HCT116 (cell line): ENCODE data around the gene BEND7. TPM values are rescaled to one million over a fixed set of nuclear protein-coding genes. Genes with fewer than 3 reads are reported as not detected.

Source experiments
- ATAC-seq: fragments of 200-7000 bp; cut with Tn5 transposase; 2 replicates; pipeline ENCODE4 v1.9.1; 2020; ENCODE audit warnings: mild to moderate bottlenecking, moderate library complexity
- BruUV-seq: library from RNA; stranded (reverse); fragments of 400-500 nt; replicated peaks from 2 replicates; lab custom pipeline; 2021; lab: Mats Ljungman, UMichigan
- CTCF ChIA-PET: fragments of 300-600 bp; sonication (Branson Sonifier 250); formaldehyde crosslinking; loops from one replicate; lab custom pipeline; 2021; ENCODE audit warnings: antibody characterized with exemption; lab: Charles Lee
- POLR2A ChIA-PET: fragments of 300-600, 350-600 bp; sonication (Branson Sonifier 250); formaldehyde crosslinking; loops from one replicate; lab custom pipeline; 2021; ENCODE audit warnings: antibody characterized with exemption; lab: Charles Lee
- RAD21 ChIA-PET, 2 experiments: fragments of 300-600 bp; sonication (Branson Sonifier 250); formaldehyde crosslinking; loops; one replicate each; lab custom pipeline; 2023; ENCODE audit warnings: low total read pairs in 2 of 2; ENCODE audit not compliant: uncharacterized antibody in 2 of 2, unreplicated experiment in 2 of 2, low non-redundant PET in 1 of 2; lab: Charles Lee
- DNase-seq: peaks from one replicate; pipeline ENCODE4 v3.0.0-alpha.2; 2010; ENCODE audit warnings: low read depth, low spot score
- H2AFZ ChIP-seq: fragments of 200-600 bp; shearing (Covaris generic), sonication (generic); 2 replicates; pipeline ENCODE4 v1.6.1; 2017; ENCODE audit warnings: low read depth, mixed run types, mixed read lengths, antibody characterized with exemption, low read length; ENCODE audit not compliant: poor library complexity, severe bottlenecking
- H3K27ac ChIP-seq: 2 replicates; pipeline ENCODE4 v1.5.1; 2012; ENCODE audit warnings: low read depth, low read length
- H3K27me3 ChIP-seq: fragments of 200-600 bp; sonication (generic); 2 replicates; pipeline ENCODE4 v1.6.1; 2016; ENCODE audit warnings: mixed run types, low read length, mixed read lengths; ENCODE audit not compliant: insufficient read depth
- H3K36me3 ChIP-seq, 2 experiments: fragments of 200-500 bp in 1 of 2; fragments of 200-600 bp in 1 of 2; sonication (Bioruptor generic) in 1 of 2; sonication (generic) in 1 of 2; 2 replicates each; pipeline versions ENCODE4 v1.5.1 to v1.6.1; 2014 to 2016; ENCODE audit warnings: low read length in 2 of 2, inconsistent platforms in 1 of 2, mixed read lengths in 1 of 2, mixed run types in 1 of 2; ENCODE audit not compliant: insufficient read depth in 2 of 2, control insufficient read depth in 1 of 2
- H3K4me1 ChIP-seq, 2 experiments: fragments of 200-600 bp in 1 of 2; sonication (generic) in 1 of 2; 2 replicates each; pipeline versions ENCODE4 v1.5.1 to v1.6.1; 2012 to 2017; ENCODE audit warnings: low read length in 2 of 2, inconsistent platforms in 1 of 2, mild to moderate bottlenecking in 1 of 2, mixed read lengths in 1 of 2, mixed run types in 1 of 2, moderate library complexity in 1 of 2; ENCODE audit not compliant: insufficient read depth in 2 of 2, control insufficient read depth in 1 of 2
- H3K4me2 ChIP-seq: fragments of 200-600 bp; sonication (generic); 2 replicates; pipeline ENCODE4 v1.6.1; 2017; ENCODE audit warnings: mixed run types, low read length, mixed read lengths
- H3K4me3 ChIP-seq, 2 experiments: fragments of 200-600 bp in 1 of 2; sonication (generic) in 1 of 2; replicated peaks in 1 of 2; 2 replicates each; pipeline ENCODE4 v1.5.1; 2011 to 2016; ENCODE audit warnings: low read length in 2 of 2, control low read depth in 1 of 2, low read depth in 1 of 2, mild to moderate bottlenecking in 1 of 2, mixed read lengths in 1 of 2, mixed run types in 1 of 2
- H3K79me2 ChIP-seq: fragments of 200-600 bp; sonication (generic); 2 replicates; pipeline ENCODE4 v1.6.1; 2017; ENCODE audit warnings: mild to moderate bottlenecking, mixed run types, low read length, moderate library complexity, mixed read lengths; ENCODE audit not compliant: insufficient read depth
- H3K9ac ChIP-seq: fragments of 200-600 bp; sonication (generic); 2 replicates; pipeline ENCODE4 v1.6.1; 2016; ENCODE audit warnings: low read length, mixed read lengths
- H3K9me2 ChIP-seq: fragments of 200-600 bp; sonication (generic), shearing (Covaris generic); 2 replicates; pipeline ENCODE4 v1.6.1; 2017; ENCODE audit warnings: mixed run types, mild to moderate bottlenecking, moderate library complexity; ENCODE audit not compliant: insufficient read depth
- H3K9me3 ChIP-seq, 2 experiments: fragments of 200-500 bp in 1 of 2; fragments of 200-600 bp in 1 of 2; sonication (Bioruptor generic) in 1 of 2; sonication (generic) in 1 of 2; 2 replicates each; pipeline ENCODE4 v1.6.1; 2014 to 2017; ENCODE audit warnings: low read length in 2 of 2, mixed read lengths in 2 of 2, inconsistent platforms in 1 of 2, low read depth in 1 of 2, mild to moderate bottlenecking in 1 of 2, mixed run types in 1 of 2, moderate library complexity in 1 of 2; ENCODE audit not compliant: control insufficient read depth in 1 of 2, insufficient read depth in 1 of 2
- H4K20me1 ChIP-seq: fragments of 200-600 bp; sonication (generic), shearing (Covaris generic); 2 replicates; pipeline ENCODE4 v1.6.1; 2017; ENCODE audit warnings: mixed run types, mild to moderate bottlenecking, moderate library complexity; ENCODE audit not compliant: insufficient read depth
- ELF1 ChIP-seq: IDR thresholded peaks from 2 replicates; pipeline ENCODE4 v1.6.1; 2012; ENCODE audit warnings: low read depth, borderline replicate concordance
- EZH2 ChIP-seq: fragments of 200-600 bp; sonication (generic); IDR thresholded peaks from 2 replicates; pipeline ENCODE4 v1.6.1; 2017; ENCODE audit warnings: antibody characterized with exemption, mixed run types
- JUND ChIP-seq: IDR thresholded peaks from 2 replicates; pipeline ENCODE4 v1.6.1; 2012
- POLR2A ChIP-seq: IDR thresholded peaks from 2 replicates; pipeline ENCODE4 v1.7.0; 2011; ENCODE audit warnings: borderline replicate concordance; ENCODE audit not compliant: insufficient read depth, insufficient read length; ENCODE audit errors: extremely low read depth
- POLR2AphosphoS5 ChIP-seq: IDR thresholded peaks from 2 replicates; pipeline ENCODE4 v1.6.1; 2011; ENCODE audit warnings: mild to moderate bottlenecking, low read depth, low read length, moderate library complexity
- SRF ChIP-seq: IDR thresholded peaks from 2 replicates; pipeline ENCODE4 v1.6.1; 2012; ENCODE audit warnings: low read depth
- TCF7L2 ChIP-seq: IDR thresholded peaks from 2 replicates; pipeline ENCODE4 v1.7.0; 2011; ENCODE audit warnings: borderline replicate concordance, inconsistent platforms; ENCODE audit not compliant: insufficient read depth, insufficient read length; ENCODE audit errors: extremely low read depth
- YY1 ChIP-seq: IDR thresholded peaks from 2 replicates; pipeline ENCODE4 v1.6.1; 2011; ENCODE audit warnings: low read length, low read depth, moderate library complexity, mild to moderate bottlenecking; ENCODE audit not compliant: insufficient replicate concordance; ENCODE audit errors: extremely low read depth
- ZFX ChIP-seq: fragments of 450-650 bp; IDR thresholded peaks from 2 replicates; pipeline ENCODE4 v1.6.1; 2017
- ZNF274 ChIP-seq: fragments of 200-500 bp; sonication (Bioruptor generic); IDR thresholded peaks from 2 replicates; pipeline ENCODE4 v1.6.1; 2014; ENCODE audit warnings: mild to moderate bottlenecking, low read depth, low read length, inconsistent platforms
- intact Hi-C: fragments of 100-400 bp; cut with micrococcal nuclease; formaldehyde crosslinking; loops from 2 replicates; pipeline ENCODE4 v1.10.0; 2022
- total RNA-seq: library from RNA; stranded (reverse); gene quantifications from one replicate; pipeline ENCODE4 v1.2.1, GENCODE V29; 2021; ENCODE audit not compliant: unreplicated experiment
- TF ChIP-seq, protein P1 (sequence below): IDR thresholded peaks from 2 replicates; pipeline ENCODE4 v1.6.1; 2012
- TF ChIP-seq, protein P2 (sequence below), 3 experiments: fragments of 200-600 bp in 1 of 3; sonication (generic) in 1 of 3; IDR thresholded peaks in 2 of 3; conservative IDR thresholded peaks in 1 of 3; 2 replicates each; pipeline ENCODE4 v1.5.1; 2012 to 2017; ENCODE audit warnings: low read depth in 2 of 3, low read length in 2 of 3, antibody characterized with exemption in 1 of 3, borderline replicate concordance in 1 of 3, control low read depth in 1 of 3, mild to moderate bottlenecking in 1 of 3, mixed read lengths in 1 of 3, mixed run types in 1 of 3, moderate library complexity in 1 of 3; ENCODE audit not compliant: insufficient read depth in 1 of 3

The BEND7 gene
- total RNA-seq, 1 experiment from 2014 or later, result 13.8 TPM

DNA sequence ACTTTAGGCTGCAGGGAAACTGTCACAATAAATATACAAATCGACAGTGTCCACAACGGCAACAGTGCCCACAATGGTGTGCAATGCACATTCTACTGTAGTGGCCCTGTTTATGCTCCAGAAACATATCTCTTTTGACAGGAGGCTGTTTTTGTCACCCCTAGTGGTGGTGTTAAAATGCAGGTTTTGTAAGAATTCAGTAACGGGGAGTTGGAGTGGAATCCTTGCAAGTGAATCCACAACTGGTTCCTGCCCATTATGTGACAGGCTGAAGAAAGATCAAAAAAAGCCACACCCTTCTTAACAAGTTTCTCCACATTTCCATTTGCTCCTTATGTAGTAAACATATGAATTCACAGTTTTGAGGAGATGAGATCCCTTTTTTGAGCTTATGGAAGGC lies 58.5 kb downstream of the BEND7 start:
- Histone ChIP-seq H3K27ac (no peak overlapping the region), H3K79me2 (no peaks in the 10 kb centered on the region), H3K9me2 (no peaks in the 10 kb centered on the region), H3K27me3 (no peaks in the 10 kb centered on the region), H3K9me3 (no peaks in the 10 kb centered on the region)
- ChIA-PET CTCF (interaction anchor here (0.9 kb wide), 1 partner anchor 98 kb away, joined by 3 read pairs; no protein-coding TSS in a partner anchor), POLR2A (no interaction called here)
- no peak for DNase-seq
- TF ChIP-seq, protein P1, sequence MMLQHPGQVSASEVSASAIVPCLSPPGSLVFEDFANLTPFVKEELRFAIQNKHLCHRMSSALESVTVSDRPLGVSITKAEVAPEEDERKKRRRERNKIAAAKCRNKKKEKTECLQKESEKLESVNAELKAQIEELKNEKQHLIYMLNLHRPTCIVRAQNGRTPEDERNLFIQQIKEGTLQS, result no peak
- TF ChIP-seq, protein P2, sequence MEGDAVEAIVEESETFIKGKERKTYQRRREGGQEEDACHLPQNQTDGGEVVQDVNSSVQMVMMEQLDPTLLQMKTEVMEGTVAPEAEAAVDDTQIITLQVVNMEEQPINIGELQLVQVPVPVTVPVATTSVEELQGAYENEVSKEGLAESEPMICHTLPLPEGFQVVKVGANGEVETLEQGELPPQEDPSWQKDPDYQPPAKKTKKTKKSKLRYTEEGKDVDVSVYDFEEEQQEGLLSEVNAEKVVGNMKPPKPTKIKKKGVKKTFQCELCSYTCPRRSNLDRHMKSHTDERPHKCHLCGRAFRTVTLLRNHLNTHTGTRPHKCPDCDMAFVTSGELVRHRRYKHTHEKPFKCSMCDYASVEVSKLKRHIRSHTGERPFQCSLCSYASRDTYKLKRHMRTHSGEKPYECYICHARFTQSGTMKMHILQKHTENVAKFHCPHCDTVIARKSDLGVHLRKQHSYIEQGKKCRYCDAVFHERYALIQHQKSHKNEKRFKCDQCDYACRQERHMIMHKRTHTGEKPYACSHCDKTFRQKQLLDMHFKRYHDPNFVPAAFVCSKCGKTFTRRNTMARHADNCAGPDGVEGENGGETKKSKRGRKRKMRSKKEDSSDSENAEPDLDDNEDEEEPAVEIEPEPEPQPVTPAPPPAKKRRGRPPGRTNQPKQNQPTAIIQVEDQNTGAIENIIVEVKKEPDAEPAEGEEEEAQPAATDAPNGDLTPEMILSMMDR (IDR thresholded peaks at IDR 0.05 in 2 of 3, conservative IDR thresholded peaks at IDR 0.05 in 1 of 3; ENCODE audit: borderline replicate concordance in 1 of 3, insufficient read depth in 1 of 3, low read depth in 2 of 3, low read length in 2 of 3), result peak in 2 of 3 experiments; percentile 44 to 46; a peak in 4 of 6 replicates
- TF ChIP-seq, all 23 proteins: peak for 1
- H3K9ac ChIP-seq, result no peak overlapping the region
- peaks cover 0 to 7% of the 10 kb centered on the region in 2 experiments; a peak in 1 of 4 replicates for H3K36me3 ChIP-seq
- H2AFZ ChIP-seq, result no peak overlapping the region
- H3K4me2 ChIP-seq, result no peak overlapping the region
- H3K4me3 ChIP-seq, result no peak overlapping the region
- H3K4me1 ChIP-seq, result peaks cover 0 to 5% of the 10 kb centered on the region in 2 experiments; a peak in 1 of 4 replicates
- intact Hi-C loops, result no loop called here
- no peaks in the 10 kb centered on the region for H4K20me1 ChIP-seq
- BruUV-seq, result no TSS peak
- RAD21 ChIA-PET, result no interaction called here
- peak; percentile 62 for ATAC-seq

DNA sequence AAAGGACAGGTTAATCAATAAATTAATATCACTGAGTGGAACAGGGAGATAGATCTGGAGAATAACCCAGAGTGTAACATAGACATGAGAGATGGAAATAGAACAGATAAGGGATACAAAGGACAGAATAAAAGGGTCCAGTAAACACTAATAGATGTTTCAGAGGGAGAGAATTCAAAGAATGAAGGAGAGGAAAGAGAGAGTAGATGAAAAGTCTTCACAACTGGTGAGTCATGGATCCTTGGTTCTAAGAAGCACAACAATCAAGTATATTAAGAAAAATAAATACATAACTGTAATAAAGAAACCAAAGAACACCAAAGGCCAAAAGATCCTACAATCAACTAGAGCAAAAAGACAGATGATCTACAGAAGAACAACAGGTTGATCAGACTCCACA lies 66.3 kb downstream of the BEND7 start:
- Histone ChIP-seq H3K4me1 (no peaks in the 10 kb centered on the region), H3K9me2 (no peaks in the 10 kb centered on the region), H3K4me3 (no peak overlapping the region), H3K9me3 (no peaks in the 10 kb centered on the region), H3K4me2 (no peak overlapping the region), H2AFZ (no peak overlapping the region), H3K79me2 (no peaks in the 10 kb centered on the region), H4K20me1 (no peaks in the 10 kb centered on the region; the same call in 1 of the 2 replicates), H3K9ac (no peak overlapping the region), H3K27ac (no peak overlapping the region), H3K27me3 (no peaks in the 10 kb centered on the region), H3K36me3 (no peaks in the 10 kb centered on the region)
- ChIA-PET RAD21 (no interaction called here), CTCF (no interaction called here), POLR2A (no interaction called here)
- no peak for TF ChIP-seq POLR2A
- no peak for TF ChIP-seq JUND
- no peak for TF ChIP-seq ZFX
- TF ChIP-seq, protein P1, result no peak
- TF ChIP-seq YY1, result no peak
- no peak for TF ChIP-seq POLR2AphosphoS5
- TF ChIP-seq ELF1, result no peak
- TF ChIP-seq SRF, result no peak
- no peak for TF ChIP-seq ZNF274
- TF ChIP-seq EZH2, result no peak
- no peak for TF ChIP-seq TCF7L2
- ATAC-seq (no peak), DNase-seq (no peak)
- BruUV-seq, result no TSS peak
- intact Hi-C loops, result no loop called here
